Motor neuron (in vitro differentiated cells): ENCODE data around the gene COLEC12. TPM values are rescaled to one million over a fixed set of nuclear protein-coding genes. Genes with fewer than 3 reads are reported as not detected.

Experiments used
- ATAC-seq, 8 experiments: fragments of 200-7000 bp; cut with Tn5 transposase; replicated peaks in 6 of 8; 2 replicates each; pipeline ENCODE4 v1.8.0; 2021; ENCODE audit warnings: mild to moderate bottlenecking in 8 of 8, moderate library complexity in 8 of 8
- H3K27ac ChIP-seq, 2 donors: fragments of 250-450 bp; sonication (Bioruptor Pico); 2 replicates each; pipeline ENCODE4 v1.9.0; 2021; ENCODE audit warnings: antibody characterized with exemption in 2 of 2, mild to moderate bottlenecking in 2 of 2, moderate library complexity in 1 of 2
- H3K4me1 ChIP-seq, 2 donors: fragments of 250-450 bp; sonication (Bioruptor Pico); replicated peaks in 1 of 2; 2 replicates each; pipeline ENCODE4 v1.6.1; 2021; ENCODE audit warnings: antibody characterized with exemption in 2 of 2, mild to moderate bottlenecking in 2 of 2, moderate library complexity in 1 of 2
- H3K4me3 ChIP-seq, 5 donors: fragments of 250-450 bp; sonication (Bioruptor Pico); 2 replicates each; pipeline ENCODE4 v1.9.0; 2021; ENCODE audit warnings: antibody characterized with exemption in 5 of 5, mild to moderate bottlenecking in 5 of 5, moderate library complexity in 4 of 5
- WGBS, 10 experiments: fragments of 450-650 bp; shearing (Covaris generic); methylation state at CpG; one replicate each; pipeline ENCODE4 v1.0.0; 2022; 5-methylcytosine and 5-hydroxymethylcytosine counted together
- in situ Hi-C, 9 experiments: fragments of 400-800 bp; cut with MboI; loops; one replicate each; pipeline ENCODE4 v1.15.0; 2021; ENCODE audit warnings: low sequenced_read_pairs in 9 of 9, low pct_unique_long_range_greater_than_20kb in 2 of 9; ENCODE audit not compliant: unreplicated experiment in 9 of 9
- total RNA-seq, 8 experiments: library from RNA; unstranded; fragments of 300-600 nt; gene quantifications; 2 replicates each; pipeline versions ENCODE4 v1.2.3 to v1.2.4, GENCODE V29; 2022

COLEC12 gene
- total RNA-seq, 8 experiments from 2014 or later: 0.49 to 103 (median 3.7) TPM

GRCh38 chr18:362311-363290 is 137.9 kb downstream of the COLEC12 start:
- peak in 6 of 8 experiments; percentile 10 to 57 (median 13) for ATAC-seq
- WGBS, 10 experiments: 11 to 63% (median 40%) methylated on average over 1 to 7 of the region's 12 CpGs; no CpG with 5 or more reads in 1 of the 10 experiments
- in situ Hi-C loops: no loop called here
- H3K27ac ChIP-seq: peak overlapping the region; percentile 43 to 50
- no peak overlapping the region for H3K4me3 ChIP-seq
- H3K4me1 ChIP-seq: peaks cover 49 to 67% of the 10 kb centered on the region in 2 donors

GRCh38 chr18:361941-362310 is 138.6 kb downstream of the COLEC12 start:
- Histone ChIP-seq H3K4me1 (peaks cover 48 to 63% of the 10 kb centered on the region in 2 donors), H3K4me3 (no peak overlapping the region), H3K27ac (peak overlapping the region; percentile 43 to 50)
- in situ Hi-C loops: no loop called here
- ATAC-seq: peak; percentile 86 to 96 (median 92)
- WGBS, 10 experiments: 0 to 33% (median 8%) methylated on average over 2 to 7 of the region's 7 CpGs; no CpG with 5 or more reads in 3 of the 10 experiments

- peak in 2 of 8 experiments; percentile 4 to 39 for ATAC-seq
Observed at GRCh38 chr18:361100-361732, 139.3 kb downstream of the COLEC12 start.

GRCh38 chr18:360676-361075 is 139.8 kb downstream of the COLEC12 start:
- H3K27ac ChIP-seq: no peak overlapping the region
- in situ Hi-C loops: no loop called here
- peaks cover 41 to 51% of the 10 kb centered on the region in 2 donors for H3K4me1 ChIP-seq
- WGBS, 10 experiments: 86 to 100% (median 100%) methylated on average over 1 to 2 of the region's 2 CpGs; no CpG with 5 or more reads in 1 of the 10 experiments
- no peak for ATAC-seq
- no peak overlapping the region for H3K4me3 ChIP-seq

More at GRCh38 chr18:361100-361732, 139.3 kb downstream of the COLEC12 start:
- peaks cover 42 to 56% of the 10 kb centered on the region in 2 donors for H3K4me1 ChIP-seq
- 76 to 100% (median 87%) methylated on average over 2 to 7 of the region's 7 CpGs for WGBS, 10 experiments
- no peak overlapping the region for H3K4me3 ChIP-seq
- in situ Hi-C loops: no loop called here
- no peak overlapping the region for H3K27ac ChIP-seq

GRCh38 chr18:356778-357177 is 143.7 kb downstream of the COLEC12 start:
- Histone ChIP-seq H3K4me3 (no peak overlapping the region), H3K4me1 (peaks cover 9 to 27% of the 10 kb centered on the region in 2 donors), H3K27ac (no peak overlapping the region)
- 80 to 100% (median 91%) methylated on average over 1 to 2 of the region's 2 CpGs; no CpG with 5 or more reads in 1 of the 10 experiments for WGBS, 10 experiments
- ATAC-seq: peak in 1 of 8 experiments; percentile 81
- in situ Hi-C loops: no loop called here

GRCh38 chr18:355678-356077 is 144.8 kb downstream of the COLEC12 start:
- H3K4me1 ChIP-seq: peaks cover 5 to 19% of the 10 kb centered on the region in 2 donors
- ATAC-seq: no peak
- in situ Hi-C loops: no loop called here
- 80 to 100% (median 89%) methylated on average over 1 to 4 of the region's 4 CpGs; no CpG with 5 or more reads in 1 of the 10 experiments for WGBS, 10 experiments
- no peak overlapping the region for H3K4me3 ChIP-seq
- H3K27ac ChIP-seq: no peak overlapping the region

- in situ Hi-C loops: no loop called here
- no peak for ATAC-seq
- Histone ChIP-seq H3K4me1 (peaks cover 4 to 17% of the 10 kb centered on the region in 2 donors), H3K27ac (no peak overlapping the region), H3K4me3 (no peak overlapping the region)
- WGBS, 10 experiments: 33 to 85% (median 66%) methylated on average over 1 to 3 of the region's 3 CpGs
Observed at GRCh38 chr18:354471-354870, 146.0 kb downstream of the COLEC12 start.

- Histone ChIP-seq H3K4me3 (no peak overlapping the region), H3K4me1 (peaks cover 3 to 16% of the 10 kb centered on the region in 2 donors), H3K27ac (no peak overlapping the region)
- in situ Hi-C loops: no loop called here
- WGBS, 10 experiments: 0 to 100% (median 79%) methylated on average over 1 to 4 of the region's 4 CpGs
- ATAC-seq: no peak
Observed at GRCh38 chr18:354003-354402, 146.5 kb downstream of the COLEC12 start.

- Histone ChIP-seq H3K27ac (no peak overlapping the region), H3K4me3 (no peak overlapping the region), H3K4me1 (peaks cover 3 to 16% of the 10 kb centered on the region in 2 donors)
- 0 to 100% (median 53%) methylated on average over 1 to 3 of the region's 3 CpGs for WGBS, 10 experiments
- in situ Hi-C loops: no loop called here
- peak in 6 of 8 experiments; percentile 33 to 63 (median 48) for ATAC-seq
Observed at GRCh38 chr18:352438-352837, 148.1 kb downstream of the COLEC12 start.

- no peak overlapping the region for H3K27ac ChIP-seq
- H3K4me1 ChIP-seq: peaks cover 3 to 16% of the 10 kb centered on the region in 2 donors
- 20 to 100% (median 90%) methylated on average over 1 to 6 of the region's 6 CpGs; no CpG with 5 or more reads in 1 of the 10 experiments for WGBS, 10 experiments
- no peak for ATAC-seq
- H3K4me3 ChIP-seq: no peak overlapping the region
- in situ Hi-C loops: no loop called here
Observed at GRCh38 chr18:350953-351572, 149.4 kb downstream of the COLEC12 start.

- H3K27ac ChIP-seq: no peak overlapping the region
- WGBS, 10 experiments: 0 to 100% (median 95%) methylated on average over 1 to 8 of the region's 10 CpGs; no CpG with 5 or more reads in 2 of the 10 experiments
- no peak for ATAC-seq
- no peak overlapping the region for H3K4me3 ChIP-seq
- no peaks in the 10 kb centered on the region for H3K4me1 ChIP-seq
- in situ Hi-C loops: no loop called here
Observed at GRCh38 chr18:346600-346999, 153.9 kb downstream of the COLEC12 start.

- no peak overlapping the region for H3K4me3 ChIP-seq
- 75 to 100% (median 93%) methylated on average over 1 to 3 of the region's 3 CpGs; no CpG with 5 or more reads in 5 of the 10 experiments for WGBS, 10 experiments
- no peaks in the 10 kb centered on the region for H3K4me1 ChIP-seq
- no peak for ATAC-seq
- H3K27ac ChIP-seq: no peak overlapping the region
- in situ Hi-C loops: no loop called here
Observed at GRCh38 chr18:341102-341501, 159.4 kb downstream of the COLEC12 start.
